Spleen (tissue), 11 donors: ENCODE measurements around the gene CHKA. TPM values are rescaled to one million over a fixed set of nuclear protein-coding genes. Genes with fewer than 3 reads are reported as not detected.

Source experiments
- DNase-seq: peaks from one replicate; pipeline ENCODE4 v3.0.0-alpha.2; 2020
- H3K27ac ChIP-seq, 8 donors: fragments of 200-600 bp; sonication (generic) in 7 of 8; 1 replicate in 4 of 8; 2 replicates in 4 of 8; pipeline versions ENCODE4 v1.5.0 to v1.8.0; 2016 to 2021; ENCODE audit warnings: inconsistent platforms in 4 of 8, mild to moderate bottlenecking in 4 of 8, moderate library complexity in 1 of 8
- H3K27me3 ChIP-seq, 7 donors: fragments of 200-600 bp; sonication (generic) in 6 of 7; replicated peaks in 1 of 7; 1 replicate in 4 of 7; 2 replicates in 3 of 7; pipeline versions ENCODE4 v1.5.0 to v1.8.0; 2016 to 2021; ENCODE audit warnings: inconsistent platforms in 3 of 7, mild to moderate bottlenecking in 1 of 7
- H3K36me3 ChIP-seq, 6 donors: fragments of 200-600 bp; sonication (generic) in 5 of 6; 1 replicate in 4 of 6; 2 replicates in 2 of 6; pipeline versions ENCODE4 v1.5.0 to v1.8.0; 2016 to 2021; ENCODE audit warnings: inconsistent platforms in 2 of 6
- H3K4me1 ChIP-seq, 6 donors: fragments of 200-600 bp; sonication (generic) in 5 of 6; 1 replicate in 3 of 6; 2 replicates in 3 of 6; pipeline versions ENCODE4 v1.5.0 to v1.8.0; 2016 to 2021; ENCODE audit warnings: inconsistent platforms in 3 of 6
- H3K4me3 ChIP-seq, 8 donors: fragments of 200-600 bp; sonication (generic) in 7 of 8; 1 replicate in 4 of 8; 2 replicates in 4 of 8; pipeline versions ENCODE4 v1.5.0 to v1.8.0; 2016 to 2021; ENCODE audit warnings: inconsistent platforms in 4 of 8, mild to moderate bottlenecking in 4 of 8, moderate library complexity in 2 of 8
- H3K9me3 ChIP-seq, 8 donors: fragments of 200-600 bp; sonication (generic) in 7 of 8; 1 replicate in 4 of 8; 2 replicates in 4 of 8; pipeline versions ENCODE4 v1.5.0 to v1.8.0; 2016 to 2021; ENCODE audit warnings: inconsistent platforms in 4 of 8
- CTCF ChIP-seq, 11 experiments: fragments of 200-600 bp in 7 of 11; fragments of 450-650 bp in 4 of 11; sonication (generic) in 4 of 11; IDR thresholded peaks in 8 of 11; conservative IDR thresholded peaks in 3 of 11; 1 replicate in 7 of 11; 2 replicates in 4 of 11; pipeline versions ENCODE4 v1.4.0 to v1.8.0; 2016 to 2021; ENCODE audit warnings: antibody characterized with exemption in 11 of 11, inconsistent platforms in 4 of 11, mild to moderate bottlenecking in 1 of 11
- POLR2A ChIP-seq, 3 donors: fragments of 450-650 bp; IDR thresholded peaks; one replicate each; pipeline ENCODE4 v1.5.1; 2017; ENCODE audit warnings: antibody characterized with exemption in 3 of 3, mild to moderate bottlenecking in 1 of 3
- POLR2AphosphoS5 ChIP-seq, 3 donors: sonication (generic); formaldehyde crosslinking; IDR thresholded peaks; one replicate each; pipeline ENCODE4 v1.5.1; 2017; ENCODE audit warnings: antibody characterized with exemption in 3 of 3
- WGBS, 5 donors: extraction: QIAGEN DNeasy Blood & Tissue Kit in 3 of 5; methylation state at CpG; one replicate each; pipeline versions ENCODE4 v1.1.5 to v1.1.7; 2013 to 2018; 5-methylcytosine and 5-hydroxymethylcytosine counted together
- intact Hi-C: fragments of 100-400 bp; cut with DNase I; formaldehyde crosslinking; loops from one replicate; pipeline ENCODE4 v1.15.0; 2023; ENCODE audit warnings: low total_unique reads
- microRNA-seq, 3 donors: library from miRNA; unstranded; fragments of <30 nt; microRNA quantifications; one replicate each; pipeline versions ENCODE4 to v1.1.0, GENCODE V29; 2019 to 2020
- polyA plus RNA-seq, 3 donors: library from polyadenylated mRNA; stranded (reverse); fragments of 200-250 nt; gene quantifications; one replicate each; pipeline ENCODE4 v1.2.1, GENCODE V29; 2013
- small RNA-seq, 4 donors: library from RNA; depleted of rRNA; stranded (forward); fragments of <200 nt; gene quantifications; one replicate each; pipeline ENCODE3, GENCODE V24; 2016
- total RNA-seq, 7 donors: library from RNA; depleted of rRNA in 3 of 7; stranded (reverse); fragments of >200 nt in 3 of 7; fragmentation: NEBNext Ultra II Directional in 4 of 7; extraction: Animal tissue kit (Norgen Biotek cat#: 25700) in 4 of 7; gene quantifications; one replicate each; pipeline versions ENCODE4 v1.1.0 to v1.2.1, GENCODE V29; 2016 to 2021
- donor health status: healthy with polysubstance abuse.
- donor health status: DM: no; HTN: no; CAD: no; lungs with moderate emphysema.
- donor health status: DM: no; HTN: no; CAD: no.
- donor health status: Bipolar disorder and iron deficiency.
- donor health status: healthy.
- donor health status: DM: no; HTN: no; CAD: no.
- donor health status: DM: yes; HTN: yes; CAD: no.

CHKA gene
- total and polyA plus RNA-seq, 10 donors, result 19.7 to 76.1 (median 33.4) TPM

GRCh38 chr11:68002938-68003845 lies 118.0 kb downstream of the CHKA start:
- Histone ChIP-seq H3K4me3 (peak overlapping the region; percentile 46 to 96 (median 84)), H3K27ac (peak overlapping the region; percentile 71 to 97 (median 91)), H3K27me3 (no peaks in the 10 kb centered on the region), H3K9me3 (no peaks in the 10 kb centered on the region), H3K4me1 (peaks cover 9 to 95% (median 74%) of the 10 kb centered on the region in 6 donors), H3K36me3 (peaks cover 0 to 43% (median 11%) of the 10 kb centered on the region in 6 donors)
- intact Hi-C loops, result no loop called here
- 10 to 33% (median 12%) methylated on average over 18 to 86 of the region's 86 CpGs for WGBS, 5 donors
- TF ChIP-seq CTCF (IDR thresholded peaks at IDR 0.05 in 8 of 11, conservative IDR thresholded peaks at IDR 0.05 in 3 of 11) (peak in 1 of 11 experiments; percentile 25), POLR2A (IDR thresholded peaks at IDR 0.05) (no peak), POLR2AphosphoS5 (IDR thresholded peaks at IDR 0.05) (peak in 2 of 3 donors; percentile 29 to 60)
- DNase-seq, result peak; percentile 96

Small RNA genes lying within 50 kb of the gene (microRNA-seq; reads per million reads assigned to microRNA genes)
- gene MIR4691, result 0 to 0.35 (median 0) reads per million in 3 donors
- gene MIR6753, result 0 reads per million in 3 donors
- gene MIR7113, result 0.85 to 1.4 (median 1.1) reads per million in 3 donors

Small RNA genes lying within 50 kb of the gene (small RNA-seq; reads per million reads assigned to genes)
- 0 to 0.21 (median 0.06) reads per million in 4 donors for gene MIR6753

Other genes with a start within 250 kb of the CHKA start
- gene UNC93B1, start 117.3 kb downstream of the CHKA start, total RNA-seq, result 100 to 1,000 TPM; 110 to 151 (median 128) TPM
- 100 to 1,000 TPM; 112 to 192 (median 162) TPM for gene UNC93B1, start 117.3 kb downstream of the CHKA start, polyA plus RNA-seq
- 10 to 100 TPM; 24.8 to 46.8 (median 37.8) TPM for gene ALDH3B1, start 111.1 kb downstream of the CHKA start, total RNA-seq
- 10 to 100 TPM in 1 of 3 donors, 1 to 10 TPM in 2; 7.8 to 16.4 (median 7.9) TPM for gene ALDH3B1, start 111.1 kb downstream of the CHKA start, polyA plus RNA-seq
- gene NDUFS8, start 90.7 kb downstream of the CHKA start, total RNA-seq, result 100 to 1,000 TPM in 2 of 7 donors, 10 to 100 TPM in 5; 75.4 to 125 (median 91.5) TPM
- 100 to 1,000 TPM in 2 of 3 donors, 10 to 100 TPM in 1; 94.8 to 132 (median 105) TPM for gene NDUFS8, start 90.7 kb downstream of the CHKA start, polyA plus RNA-seq
- gene TCIRG1, start 82.4 kb downstream of the CHKA start, total RNA-seq, result 100 to 1,000 TPM; 286 to 540 (median 360) TPM
- gene TCIRG1, start 82.4 kb downstream of the CHKA start, polyA plus RNA-seq, result 100 to 1,000 TPM; 199 to 707 (median 698) TPM
- gene KMT5B, start 91.9 kb upstream of the CHKA start, total RNA-seq, result 10 to 100 TPM; 39.6 to 52.8 (median 42.3) TPM
- gene KMT5B, start 91.9 kb upstream of the CHKA start, polyA plus RNA-seq, result 10 to 100 TPM; 12.3 to 16.7 (median 15.7) TPM
- 10 to 100 TPM; 17.4 to 36.0 (median 25.9) TPM for gene C11orf24, start 150.6 kb upstream of the CHKA start, total RNA-seq
- gene C11orf24, start 150.6 kb upstream of the CHKA start, polyA plus RNA-seq, result 10 to 100 TPM; 15.9 to 22.1 (median 17.9) TPM
- 10 to 100 TPM; 11.6 to 21.8 (median 17.8) TPM for gene LRP5, start 191.2 kb upstream of the CHKA start, total RNA-seq
- 1 to 10 TPM; 3.9 to 7.2 (median 5.6) TPM for gene LRP5, start 191.2 kb upstream of the CHKA start, polyA plus RNA-seq